PC-9 (cell line): Measurements from ENCODE around the gene BCAT1. TPM values are rescaled to one million over a fixed set of nuclear protein-coding genes. Genes with fewer than 3 reads are reported as not detected.

ENCODE experiments used
- BruUV-seq: library from RNA; stranded (reverse); fragments of 400-500 nt; replicated peaks from 2 replicates; lab custom pipeline; 2021; lab: Mats Ljungman, UMichigan
- CTCF ChIA-PET: fragments of 300-600 bp; sonication (Branson Sonifier 250); formaldehyde crosslinking; loops from one replicate; lab custom pipeline; 2022; ENCODE audit warnings: antibody characterized with exemption; lab: Charles Lee
- POLR2A ChIA-PET: fragments of 300-600 bp; sonication (Branson Sonifier 250); formaldehyde crosslinking; loops from one replicate; lab custom pipeline; 2022; ENCODE audit warnings: antibody characterized with exemption; ENCODE audit not compliant: unreplicated experiment; lab: Charles Lee
- DNase-seq, 2 experiments: peaks; one replicate each; pipeline versions ENCODE4 v3.0.0 to v3.0.0-alpha.2; 2015 to 2022; ENCODE audit warnings: mixed read lengths in 1 of 2
- H2AFZ ChIP-seq: fragments of 200-600 bp; sonication (generic); 2 replicates; pipeline ENCODE4 v1.8.1; 2017; ENCODE audit warnings: antibody characterized with exemption
- H3F3A ChIP-seq: fragments of 200-600 bp; sonication (generic); 2 replicates; pipeline ENCODE4 v1.8.1; 2017; ENCODE audit warnings: antibody characterized with exemption, mild to moderate bottlenecking, low read depth; ENCODE audit not compliant: insufficient read depth
- H3K27ac ChIP-seq: fragments of 200-600 bp; sonication (generic); 2 replicates; pipeline ENCODE4 v1.6.1; 2016; ENCODE audit warnings: mixed run types
- H3K27me3 ChIP-seq: fragments of 200-600 bp; sonication (generic); 2 replicates; pipeline ENCODE4 v1.6.1; 2016; ENCODE audit warnings: low read depth, mixed run types; ENCODE audit not compliant: insufficient read depth
- H3K36me3 ChIP-seq: fragments of 200-600 bp; sonication (generic); 2 replicates; pipeline ENCODE4 v1.6.1; 2016; ENCODE audit warnings: low read depth, mixed run types
- H3K4me1 ChIP-seq: fragments of 200-600 bp; sonication (generic); replicated peaks from 2 replicates; pipeline ENCODE4 v1.6.1; 2016; ENCODE audit warnings: mixed run types; ENCODE audit not compliant: insufficient read depth
- H3K4me2 ChIP-seq: fragments of 200-600 bp; sonication (generic); 2 replicates; pipeline ENCODE4 v1.6.1; 2017; ENCODE audit warnings: mixed run types
- H3K4me3 ChIP-seq: fragments of 200-600 bp; sonication (generic); 2 replicates; pipeline ENCODE4 v1.6.1; 2016; ENCODE audit warnings: mixed run types
- H3K79me2 ChIP-seq: fragments of 200-600 bp; sonication (generic); 2 replicates; pipeline ENCODE4 v1.6.1; 2017; ENCODE audit warnings: low read depth, mixed run types
- H3K9me2 ChIP-seq: fragments of 200-600 bp; sonication (generic); 2 replicates; pipeline ENCODE4 v1.8.1; 2017; ENCODE audit warnings: mild to moderate bottlenecking; ENCODE audit not compliant: insufficient read depth
- H3K9me3 ChIP-seq: fragments of 200-600 bp; sonication (generic); 2 replicates; pipeline ENCODE4 v1.8.1; 2016; ENCODE audit warnings: low read depth; ENCODE audit not compliant: insufficient read depth
- H4K20me1 ChIP-seq: fragments of 200-600 bp; sonication (generic); 2 replicates; pipeline ENCODE4 v1.8.1; 2017; ENCODE audit not compliant: insufficient read depth
- CTCF ChIP-seq: fragments of 200-600 bp; sonication (generic); conservative IDR thresholded peaks from 2 replicates; pipeline ENCODE4 v1.6.1; 2017; ENCODE audit warnings: mixed run types, antibody characterized with exemption, mild to moderate bottlenecking, moderate library complexity
- EZH2 ChIP-seq: fragments of 200-600 bp; sonication (generic); IDR thresholded peaks from 2 replicates; pipeline ENCODE4 v1.8.0; 2017; ENCODE audit warnings: antibody characterized with exemption, low read depth
- intact Hi-C: fragments of 100-400 bp; cut with micrococcal nuclease; formaldehyde crosslinking; loops from one replicate; pipeline ENCODE4 v1.10.0; 2022; ENCODE audit not compliant: unreplicated experiment
- total RNA-seq: library from RNA; stranded (reverse); gene quantifications from 2 replicates; pipeline ENCODE4 v1.2.3, GENCODE V29; 2021

The BCAT1 gene
- total RNA-seq, 1 experiment from 2014 or later, result 78.6 TPM

- CTCF ChIA-PET, result no interaction called here
- DNase-seq, result no peak
- Histone ChIP-seq H2AFZ (peak overlapping the region; percentile 52; the same call in 1 of the 2 replicates), H3K27me3 (no peaks in the 10 kb centered on the region), H3F3A (no peaks in the 10 kb centered on the region), H3K4me2 (no peak overlapping the region), H3K4me3 (no peak overlapping the region), H3K27ac (no peak overlapping the region), H4K20me1 (no peaks in the 10 kb centered on the region), H3K79me2 (no peaks in the 10 kb centered on the region), H3K4me1 (no peaks in the 10 kb centered on the region), H3K9me3 (no peaks in the 10 kb centered on the region; the same call in 1 of the 2 replicates), H3K9me2 (no peaks in the 10 kb centered on the region), H3K36me3 (no peaks in the 10 kb centered on the region)
- POLR2A ChIA-PET, result interaction anchor here (0.6 kb wide), 1 partner anchor 33 kb away, joined by 6 read pairs; no protein-coding TSS in a partner anchor
- intact Hi-C loops, result no loop called here
- TF ChIP-seq EZH2 (no peak), CTCF (no peak)
- BruUV-seq, result no TSS peak
Observed at GRCh38 chr12:24979976-24980730, 31.3 kb upstream of the BCAT1 start.

GRCh38 chr12:24979329-24979728, 30.4 kb upstream of the BCAT1 start:
- no peak overlapping the region for H3K4me3 ChIP-seq
- DNase-seq, result no peak
- ChIA-PET POLR2A (interaction anchor here (0.6 kb wide), 1 partner anchor 32 kb away, joined by 6 read pairs; no protein-coding TSS in a partner anchor), CTCF (interaction anchor here (0.7 to 0.8 kb wide), 2 partner anchors 13 to 45 kb away, joined by 3 to 4 read pairs; no protein-coding TSS in a partner anchor)
- intact Hi-C loops, result no loop called here
- no peaks in the 10 kb centered on the region; the same call in 1 of the 2 replicates for H3K9me3 ChIP-seq
- H3K27ac ChIP-seq, result no peak overlapping the region
- no peaks in the 10 kb centered on the region for H3K9me2 ChIP-seq
- H4K20me1 ChIP-seq, result no peaks in the 10 kb centered on the region
- no TSS peak for BruUV-seq
- no peak overlapping the region for H2AFZ ChIP-seq
- no peaks in the 10 kb centered on the region for H3K36me3 ChIP-seq
- H3K4me2 ChIP-seq, result no peak overlapping the region
- H3K4me1 ChIP-seq, result no peaks in the 10 kb centered on the region
- H3K79me2 ChIP-seq, result no peaks in the 10 kb centered on the region
- H3K27me3 ChIP-seq, result no peaks in the 10 kb centered on the region
- TF ChIP-seq CTCF (no peak), EZH2 (no peak)
- no peaks in the 10 kb centered on the region for H3F3A ChIP-seq

GRCh38 chr12:24977711-24978110, 28.8 kb upstream of the BCAT1 start:
- H3K9me3 ChIP-seq, result no peaks in the 10 kb centered on the region
- H3K4me1 ChIP-seq, result no peaks in the 10 kb centered on the region
- H3K4me3 ChIP-seq, result no peak overlapping the region
- intact Hi-C loops, result no loop called here
- POLR2A ChIA-PET, result no interaction called here
- no peak overlapping the region for H3K27ac ChIP-seq
- TF ChIP-seq CTCF (no peak), EZH2 (no peak)
- no peaks in the 10 kb centered on the region for H3F3A ChIP-seq
- no peaks in the 10 kb centered on the region for H3K9me2 ChIP-seq
- CTCF ChIA-PET, result no interaction called here
- no peak overlapping the region for H3K4me2 ChIP-seq
- H3K36me3 ChIP-seq, result no peaks in the 10 kb centered on the region
- no peaks in the 10 kb centered on the region for H3K27me3 ChIP-seq
- H3K79me2 ChIP-seq, result no peaks in the 10 kb centered on the region
- no TSS peak for BruUV-seq
- H2AFZ ChIP-seq, result no peak overlapping the region
- no peak for DNase-seq
- H4K20me1 ChIP-seq, result no peaks in the 10 kb centered on the region
